B cell (primary cell): ENCODE results near the gene METTL21A. TPM values are rescaled to one million over a fixed set of nuclear protein-coding genes. Genes with fewer than 3 reads are reported as not detected.
A peak's percentile ranks its signal among the peaks of the same experiment; 100 is the strongest.

Experiments used
- ATAC-seq: fragments of 200-7000 bp; cut with Tn5 transposase; one replicate; pipeline ENCODE4 v1.10.0; 2021; ENCODE audit warnings: low read depth, mild to moderate bottlenecking, moderate number of reproducible peaks, moderate library complexity
- CTCF ChIA-PET: fragments of 350-600 bp; sonication (Branson Sonifier 250); formaldehyde crosslinking; loops from one replicate; lab custom pipeline; 2021; ENCODE audit warnings: antibody characterized with exemption, inconsistent platforms; lab: Charles Lee
- POLR2A ChIA-PET: fragments of 350-600 bp; sonication (Branson Sonifier 250); formaldehyde crosslinking; loops from one replicate; lab custom pipeline; 2021; ENCODE audit warnings: antibody characterized with exemption; lab: Charles Lee
- DNase-seq: peaks from one replicate; pipeline ENCODE4 v3.0.0; 2013
- H2AFZ ChIP-seq: 2 replicates; pipeline ENCODE4 v1.6.1; 2012; ENCODE audit warnings: mild to moderate bottlenecking, low read depth, low read length; ENCODE audit not compliant: insufficient read depth, poor library complexity, severe bottlenecking
- H3K27ac ChIP-seq, 2 donors: 1 replicate in 1 of 2; 2 replicates in 1 of 2; pipeline ENCODE4 v1.5.1; 2012 to 2013; ENCODE audit warnings: low read length in 2 of 2, mild to moderate bottlenecking in 2 of 2, moderate library complexity in 1 of 2
- H3K27me3 ChIP-seq, 4 experiments: fragments of 200-600 bp in 1 of 4; sonication (generic) in 1 of 4; replicated peaks in 1 of 4; 1 replicate in 2 of 4; 2 replicates in 2 of 4; pipeline versions ENCODE4 v1.6.1 to v1.7.0; 2013 to 2016; ENCODE audit warnings: low read length in 3 of 4, mild to moderate bottlenecking in 2 of 4, mixed read lengths in 1 of 4, moderate library complexity in 1 of 4; ENCODE audit not compliant: insufficient read depth in 4 of 4, control insufficient read depth in 3 of 4; ENCODE audit errors: control extremely low read depth in 1 of 4
- H3K36me3 ChIP-seq, 2 experiments: replicated peaks in 1 of 2; 1 replicate in 1 of 2; 2 replicates in 1 of 2; pipeline versions ENCODE4 v1.6.1 to v1.7.1; 2013; ENCODE audit warnings: low read length in 1 of 2; ENCODE audit not compliant: insufficient read depth in 2 of 2, control insufficient read depth in 1 of 2; ENCODE audit errors: control extremely low read depth in 1 of 2, extremely low read depth in 1 of 2
- H3K4me1 ChIP-seq, 2 donors: fragments of 200-600 bp in 1 of 2; sonication (generic) in 1 of 2; 1 replicate in 1 of 2; 2 replicates in 1 of 2; pipeline versions ENCODE4 v1.5.1 to v1.6.1; 2013 to 2017; ENCODE audit warnings: low read length in 2 of 2; ENCODE audit not compliant: control insufficient read depth in 2 of 2, insufficient read depth in 2 of 2
- H3K4me2 ChIP-seq: replicated peaks from 2 replicates; pipeline ENCODE3; 2012; ENCODE audit warnings: mild to moderate bottlenecking, low read depth, low read length; ENCODE audit not compliant: poor library complexity, severe bottlenecking
- H3K4me3 ChIP-seq, 5 experiments: fragments of 200-600 bp in 1 of 5; sonication (generic) in 1 of 5; 1 replicate in 3 of 5; 2 replicates in 2 of 5; pipeline versions ENCODE4 v1.5.1 to v1.7.0; 2011 to 2016; ENCODE audit warnings: low read length in 4 of 5, mild to moderate bottlenecking in 4 of 5, low read depth in 2 of 5, control low read depth in 1 of 5, moderate library complexity in 1 of 5; ENCODE audit not compliant: insufficient read depth in 1 of 5; ENCODE audit errors: control extremely low read depth in 1 of 5, extremely low read depth in 1 of 5
- H3K79me2 ChIP-seq: fragments of 200-600 bp; sonication (generic); one replicate; pipeline ENCODE4 v1.6.0; 2016; ENCODE audit warnings: low read length; ENCODE audit not compliant: control insufficient read depth, insufficient read depth
- H3K9ac ChIP-seq: fragments of 200-600 bp; sonication (generic); 2 replicates; pipeline ENCODE4 v1.6.1; 2017; ENCODE audit warnings: mild to moderate bottlenecking, low read length, moderate library complexity
- H3K9me3 ChIP-seq, 3 donors: one replicate each; pipeline versions ENCODE4 v1.6.1 to v1.7.1; 2013; ENCODE audit warnings: low read length in 2 of 3; ENCODE audit not compliant: control insufficient read depth in 2 of 3, insufficient read depth in 1 of 3; ENCODE audit errors: control extremely low read depth in 1 of 3
- H4K20me1 ChIP-seq: 2 replicates; pipeline ENCODE4 v1.6.0; 2012; ENCODE audit warnings: mild to moderate bottlenecking, low read length; ENCODE audit not compliant: insufficient read depth, control insufficient read depth, poor library complexity, severe bottlenecking
- H3K27ac Mint-ChIP-seq: one replicate; pipeline ENCODE4 v1.8.0; 2021; ENCODE audit warnings: mixed read lengths
- H3K27me3 Mint-ChIP-seq: one replicate; pipeline ENCODE4 v1.8.0; 2021; ENCODE audit warnings: mixed read lengths
- H3K4me1 Mint-ChIP-seq: one replicate; pipeline ENCODE4 v1.8.0; 2021; ENCODE audit warnings: mixed read lengths
- H3K4me3 Mint-ChIP-seq: one replicate; pipeline ENCODE4 v1.8.0; 2021; ENCODE audit warnings: mixed read lengths
- H3K9me3 Mint-ChIP-seq: one replicate; pipeline ENCODE4 v1.8.0; 2022; ENCODE audit warnings: mixed read lengths; ENCODE audit not compliant: insufficient read depth
- EZH2 ChIP-seq: IDR thresholded peaks from 2 replicates; pipeline ENCODE4 v1.6.1; 2012; ENCODE audit warnings: borderline replicate concordance, low read depth, mild to moderate bottlenecking, moderate library complexity, low read length; ENCODE audit not compliant: insufficient read depth, poor library complexity, severe bottlenecking
- WGBS: methylation state at CpG from one replicate; pipeline ENCODE4 v1.1.5; 2013; ENCODE audit warnings: missing lambda C conversion rate; ENCODE audit not compliant: insufficient coverage; 5-methylcytosine and 5-hydroxymethylcytosine counted together
- intact Hi-C: fragments of 100-400 bp; cut with micrococcal nuclease; formaldehyde crosslinking; loops from one replicate; pipeline ENCODE4 v1.10.0; 2022
- polyA plus RNA-seq: library from polyadenylated mRNA; depleted of rRNA; stranded (reverse); fragments of >200 nt; gene quantifications from 2 replicates; pipeline ENCODE4 v1.2.3, GENCODE V29; 2012
- total RNA-seq, 2 donors: library from RNA; stranded (reverse); fragments of 120-200 nt in 1 of 2; gene quantifications; 1 replicate in 1 of 2; 2 replicates in 1 of 2; pipeline versions ENCODE4 v1.2.3 to v1.2.4, GENCODE V29; 2013 to 2022
- TF ChIP-seq, protein P1 (sequence below): fragments of 200-600 bp; IDR thresholded peaks from one replicate; pipeline ENCODE4 v1.8.0; 2022; ENCODE audit warnings: antibody characterized with exemption, mild to moderate bottlenecking

The METTL21A gene
- total and polyA plus RNA-seq, 2 donors (not counting 1 experiment from before 2014, with no cell fraction given), result 30.7 to 33.1 TPM

DNA sequence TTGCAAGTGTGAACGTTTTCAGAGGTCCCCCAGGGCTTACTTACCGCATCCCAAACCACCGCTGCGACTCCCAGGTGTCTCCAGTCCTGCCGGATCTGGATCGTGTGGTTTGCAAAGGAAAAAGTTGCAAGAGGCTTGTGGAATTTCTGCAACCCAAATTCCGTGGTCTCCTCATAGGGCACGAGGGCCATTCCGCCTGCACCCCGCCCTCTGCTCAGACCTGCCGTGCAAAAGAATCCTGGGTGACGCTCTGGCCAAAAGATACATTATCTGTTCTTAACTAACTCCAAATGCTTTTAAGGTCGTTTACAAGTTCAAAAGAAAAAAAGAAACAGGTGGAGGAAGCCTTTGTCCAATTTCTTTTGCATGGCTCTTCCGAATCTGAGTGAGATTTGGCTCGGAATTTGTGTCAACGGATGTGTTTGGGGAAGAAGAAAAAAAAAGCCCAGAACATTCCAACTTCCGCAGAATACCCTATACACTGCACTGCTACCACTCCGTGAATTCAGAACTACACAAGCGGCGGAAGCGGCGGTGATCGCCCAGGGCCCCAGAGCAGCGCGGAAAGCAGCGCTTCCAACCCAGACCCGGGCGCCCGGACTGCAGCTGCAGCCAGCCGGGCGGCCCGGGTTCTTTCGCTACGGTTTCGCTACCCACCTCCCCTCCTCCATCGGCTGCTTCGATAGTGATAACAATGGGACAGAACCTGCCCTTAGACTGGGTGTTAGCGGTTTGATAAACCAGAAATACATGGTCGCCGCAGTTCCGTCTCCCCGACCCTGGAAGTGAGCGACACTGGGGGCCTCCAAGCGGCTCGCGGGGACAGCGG lies 795 bp downstream of the METTL21A start:
- ChIA-PET POLR2A (interaction anchor here (0.6 to 4.3 kb wide), 16 partner anchors 34 to 641 kb away, joined by 3 to 43 read pairs (median 4); partner anchors contain the start of genes CCNYL1, CREB1, FZD5 and KLF7), CTCF (interaction anchor here (0.8 to 4.2 kb wide), 21 partner anchors 9 to 859 kb away, joined by 3 to 48 read pairs (median 8); partner anchors contain the start of genes CCNYL1, CREB1, FASTKD2 and KLF7)
- Histone ChIP-seq H3K27ac (peak overlapping the region; percentile 98 to 99), H3K79me2 (peaks cover 39% of the 10 kb centered on the region), H3K4me3 (peak overlapping the region; percentile 50 to 100 (median 95)), H3K27me3 (no peaks in the 10 kb centered on the region), H3K4me2 (peak overlapping the region; percentile 93), H2AFZ (peak overlapping the region; percentile 74), H3K9ac (peak overlapping the region; percentile 90), H4K20me1 (no peaks in the 10 kb centered on the region), H3K4me1 (peaks cover 47 to 65% of the 10 kb centered on the region in 2 donors), H3K9me3 (no peaks in the 10 kb centered on the region), H3K36me3 (peaks cover 0 to 27% of the 10 kb centered on the region in 2 experiments)
- under 1% methylated on average over 42 of the region's 47 CpGs for WGBS
- no peaks in the 10 kb centered on the region for H3K27me3 Mint-ChIP-seq
- no peak for TF ChIP-seq EZH2
- TF ChIP-seq, protein P1, sequence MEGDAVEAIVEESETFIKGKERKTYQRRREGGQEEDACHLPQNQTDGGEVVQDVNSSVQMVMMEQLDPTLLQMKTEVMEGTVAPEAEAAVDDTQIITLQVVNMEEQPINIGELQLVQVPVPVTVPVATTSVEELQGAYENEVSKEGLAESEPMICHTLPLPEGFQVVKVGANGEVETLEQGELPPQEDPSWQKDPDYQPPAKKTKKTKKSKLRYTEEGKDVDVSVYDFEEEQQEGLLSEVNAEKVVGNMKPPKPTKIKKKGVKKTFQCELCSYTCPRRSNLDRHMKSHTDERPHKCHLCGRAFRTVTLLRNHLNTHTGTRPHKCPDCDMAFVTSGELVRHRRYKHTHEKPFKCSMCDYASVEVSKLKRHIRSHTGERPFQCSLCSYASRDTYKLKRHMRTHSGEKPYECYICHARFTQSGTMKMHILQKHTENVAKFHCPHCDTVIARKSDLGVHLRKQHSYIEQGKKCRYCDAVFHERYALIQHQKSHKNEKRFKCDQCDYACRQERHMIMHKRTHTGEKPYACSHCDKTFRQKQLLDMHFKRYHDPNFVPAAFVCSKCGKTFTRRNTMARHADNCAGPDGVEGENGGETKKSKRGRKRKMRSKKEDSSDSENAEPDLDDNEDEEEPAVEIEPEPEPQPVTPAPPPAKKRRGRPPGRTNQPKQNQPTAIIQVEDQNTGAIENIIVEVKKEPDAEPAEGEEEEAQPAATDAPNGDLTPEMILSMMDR, result no peak
- ATAC-seq (peak; percentile 29), DNase-seq (peak; percentile 80)
- H3K4me1 Mint-ChIP-seq, result peaks cover 50% of the 10 kb centered on the region
- intact Hi-C loops, result loop anchor here (1.0 to 10.0 kb wide), 11 partner anchors 38 to 1540 kb away; partner anchors contain the start of genes CCNYL1, CREB1, INO80D and PLEKHM3
- H3K9me3 Mint-ChIP-seq, result no peaks in the 10 kb centered on the region
- peak overlapping the region; percentile 97 for H3K27ac Mint-ChIP-seq
- H3K4me3 Mint-ChIP-seq, result peak overlapping the region; percentile 89
